GM12891 (cell line): ENCODE measurements around the gene ABHD17A.

Source experiments
- POLR2A ChIP-seq: IDR thresholded peaks from 2 replicates; pipeline ENCODE4 v1.6.1; 2011; ENCODE audit warnings: low read depth, low read length, control low read depth
- POLR2AphosphoS5 ChIP-seq: IDR thresholded peaks from 2 replicates; pipeline ENCODE4 v1.6.1; 2011; ENCODE audit warnings: low read depth, low read length, control low read depth
- SPI1 ChIP-seq: IDR thresholded peaks from 2 replicates; pipeline ENCODE4 v1.6.1; 2011; ENCODE audit warnings: low read depth, low read length, control low read depth

DNA sequence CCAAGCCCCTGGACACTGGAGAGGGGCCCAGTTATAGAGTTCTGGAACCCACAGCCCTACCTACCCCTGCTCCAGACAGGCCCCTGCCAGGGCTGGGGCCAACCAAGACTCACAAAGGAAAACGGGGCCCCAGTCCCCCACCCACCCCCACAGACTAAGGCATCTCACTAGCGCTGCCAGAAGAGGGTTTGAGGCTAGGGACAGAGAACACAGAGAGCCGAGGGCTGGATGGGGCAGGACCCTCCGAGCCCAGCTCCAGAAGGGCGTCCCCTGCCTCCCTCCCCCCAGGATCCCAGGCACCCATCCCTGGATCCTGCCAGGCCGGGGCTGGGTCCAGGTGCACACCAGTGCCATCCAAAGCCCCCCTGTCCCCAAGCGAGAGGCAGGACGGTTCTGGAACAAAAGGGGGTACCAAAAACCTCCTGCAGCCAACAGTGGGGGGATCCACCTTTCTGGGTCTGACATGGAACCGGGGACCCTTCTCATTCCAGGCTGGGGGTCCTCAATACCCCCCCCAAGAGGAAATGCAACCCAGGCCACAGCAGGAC lies 32.6 kb downstream of the ABHD17A start:
- TF ChIP-seq POLR2A, result no peak
- TF ChIP-seq POLR2AphosphoS5, result no peak
- TF ChIP-seq SPI1, result no peak
